Aorta (tissue), 5 donors: ENCODE measurements around the gene DQX1. TPM values are rescaled to one million over a fixed set of nuclear protein-coding genes. Genes with fewer than 3 reads are reported as not detected.

Experiments used
- ATAC-seq: fragments of 200-7000 bp; cut with Tn5 transposase; one replicate; pipeline ENCODE4 v1.9.1; 2022; ENCODE audit warnings: moderate library complexity; ENCODE audit not compliant: low FRiP score
- DNase-seq, 2 donors: peaks; one replicate each; pipeline ENCODE4 v3.0.0-alpha.2; 2020
- H3K27ac ChIP-seq, 2 donors: one replicate each; pipeline ENCODE4 v1.5.1; 2013; ENCODE audit warnings: low read length in 2 of 2, mild to moderate bottlenecking in 2 of 2, moderate library complexity in 2 of 2, control low read depth in 1 of 2, inconsistent platforms in 1 of 2, low read depth in 1 of 2
- H3K27me3 ChIP-seq, 2 donors: one replicate each; pipeline ENCODE4 v1.6.1; 2013; ENCODE audit warnings: control low read depth in 1 of 2, low read length in 1 of 2, mild to moderate bottlenecking in 1 of 2, moderate library complexity in 1 of 2; ENCODE audit not compliant: insufficient read depth in 2 of 2, control insufficient read depth in 1 of 2
- H3K36me3 ChIP-seq, 2 donors: one replicate each; pipeline ENCODE4 v1.6.1; 2013; ENCODE audit warnings: control low read depth in 1 of 2, low read length in 1 of 2, mild to moderate bottlenecking in 1 of 2; ENCODE audit not compliant: insufficient read depth in 2 of 2, control insufficient read depth in 1 of 2
- H3K4me1 ChIP-seq, 2 donors: one replicate each; pipeline ENCODE4 v1.6.1; 2013; ENCODE audit warnings: low read length in 2 of 2, control low read depth in 1 of 2, mild to moderate bottlenecking in 1 of 2, moderate library complexity in 1 of 2; ENCODE audit not compliant: insufficient read depth in 2 of 2, control insufficient read depth in 1 of 2
- H3K4me3 ChIP-seq, 2 donors: one replicate each; pipeline ENCODE4 v1.5.1; 2013; ENCODE audit warnings: low read length in 2 of 2, control low read depth in 1 of 2, mild to moderate bottlenecking in 1 of 2
- H3K9me3 ChIP-seq: one replicate; pipeline ENCODE4 v1.6.1; 2013; ENCODE audit warnings: mild to moderate bottlenecking, low read length; ENCODE audit not compliant: control insufficient read depth
- WGBS, 2 donors: extraction: QIAGEN DNeasy Blood & Tissue Kit; methylation state at CpG; one replicate each; pipeline ENCODE4 v1.1.7; 2013; 5-methylcytosine and 5-hydroxymethylcytosine counted together
- intact Hi-C, 2 donors: fragments of 100-400 bp; cut with DNase I; formaldehyde crosslinking; loops; one replicate each; pipeline versions ENCODE4 v1.14.2 to v1.15.0; 2022
- polyA plus RNA-seq, 2 donors: library from polyadenylated mRNA; stranded (reverse); fragments of 200-250 nt; gene quantifications; one replicate each; pipeline ENCODE4 v1.2.3, GENCODE V29; 2013
- total RNA-seq, 2 donors: library from RNA; stranded (reverse); fragmentation: NEBNext Ultra II Directional; extraction: Animal tissue kit (Norgen Biotek cat#: 25700); gene quantifications; one replicate each; pipeline ENCODE4 v1.2.1, GENCODE V29; 2021
- donor health status: healthy with polysubstance abuse.
- donor health status: Bipolar disorder and iron deficiency.
- donor health status: DM: no; HTN: no; CAD: no.
- donor health status: DM: no; HTN: no; CAD: no.
- donor health status: DM: yes; HTN: yes; CAD: no.

Gene DQX1
- total and polyA plus RNA-seq, 4 donors: 0.24 to 4.1 TPM; not detected in 2

DNA sequence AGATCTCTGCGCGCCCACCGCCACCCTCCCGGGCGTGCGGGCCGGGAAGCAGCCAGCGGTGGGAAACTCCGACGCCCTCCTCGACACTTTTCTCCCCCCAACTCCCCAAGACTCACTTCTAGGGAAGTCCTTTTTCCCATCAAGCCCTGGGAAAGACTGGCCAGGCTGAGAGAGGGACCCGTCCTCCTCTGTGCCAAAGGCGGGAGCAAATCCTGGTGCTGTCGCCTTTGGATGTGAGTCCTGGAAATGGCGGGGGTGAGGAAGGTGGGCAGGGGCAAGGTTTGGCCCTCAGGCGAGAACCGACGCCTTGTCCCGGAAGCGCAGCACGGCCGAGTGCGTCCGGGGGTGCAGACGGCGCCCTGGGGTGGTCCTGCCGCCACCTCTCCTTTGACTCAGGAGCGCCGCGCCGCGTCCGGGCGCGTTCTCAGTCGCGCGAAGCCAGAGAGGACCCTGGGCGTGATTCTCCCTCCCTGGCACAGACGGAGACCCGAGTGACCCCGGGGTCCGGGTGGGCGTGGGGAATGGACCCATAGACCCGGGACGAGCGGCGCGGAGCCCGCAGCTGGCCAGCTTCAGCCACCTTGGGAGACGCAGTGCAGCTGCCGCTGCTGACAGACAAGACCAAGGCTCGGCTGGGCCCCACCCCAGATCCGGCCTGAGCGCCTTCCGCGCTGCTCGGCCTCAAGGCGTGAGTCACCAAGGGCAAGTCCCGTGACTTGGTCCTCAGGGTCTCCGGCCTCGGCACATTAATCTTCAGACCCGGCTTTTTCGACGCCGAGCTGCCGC, 23.1 kb downstream of the DQX1 start:
- Histone ChIP-seq H3K4me1 (no peaks in the 10 kb centered on the region), H3K4me3 (peak overlapping the region in 1 of 2 donors; percentile 27), H3K27ac (no peak overlapping the region), H3K27me3 (no peaks in the 10 kb centered on the region), H3K9me3 (no peaks in the 10 kb centered on the region), H3K36me3 (peaks cover 0 to 1% of the 10 kb centered on the region in 2 donors)
- ATAC-seq: peak; percentile 67
- intact Hi-C loops: no loop called here
- WGBS, 2 donors: 5 to 6% methylated on average over 63 to 67 of the region's 67 CpGs
- peak; percentile 91 to 93 for DNase-seq

- Histone ChIP-seq H3K4me1 (no peaks in the 10 kb centered on the region), H3K27me3 (no peaks in the 10 kb centered on the region), H3K4me3 (no peak overlapping the region), H3K27ac (no peak overlapping the region), H3K36me3 (peaks cover 0 to 1% of the 10 kb centered on the region in 2 donors), H3K9me3 (no peaks in the 10 kb centered on the region)
- WGBS, 2 donors: 43 to 47% methylated on average over 32 of the region's 32 CpGs
- intact Hi-C loops: no loop called here
- no peak for ATAC-seq
- DNase-seq: no peak
These were observed 23.8 kb downstream of the DQX1 start for GRCh38 chr2:74502147-74502719.

DNA sequence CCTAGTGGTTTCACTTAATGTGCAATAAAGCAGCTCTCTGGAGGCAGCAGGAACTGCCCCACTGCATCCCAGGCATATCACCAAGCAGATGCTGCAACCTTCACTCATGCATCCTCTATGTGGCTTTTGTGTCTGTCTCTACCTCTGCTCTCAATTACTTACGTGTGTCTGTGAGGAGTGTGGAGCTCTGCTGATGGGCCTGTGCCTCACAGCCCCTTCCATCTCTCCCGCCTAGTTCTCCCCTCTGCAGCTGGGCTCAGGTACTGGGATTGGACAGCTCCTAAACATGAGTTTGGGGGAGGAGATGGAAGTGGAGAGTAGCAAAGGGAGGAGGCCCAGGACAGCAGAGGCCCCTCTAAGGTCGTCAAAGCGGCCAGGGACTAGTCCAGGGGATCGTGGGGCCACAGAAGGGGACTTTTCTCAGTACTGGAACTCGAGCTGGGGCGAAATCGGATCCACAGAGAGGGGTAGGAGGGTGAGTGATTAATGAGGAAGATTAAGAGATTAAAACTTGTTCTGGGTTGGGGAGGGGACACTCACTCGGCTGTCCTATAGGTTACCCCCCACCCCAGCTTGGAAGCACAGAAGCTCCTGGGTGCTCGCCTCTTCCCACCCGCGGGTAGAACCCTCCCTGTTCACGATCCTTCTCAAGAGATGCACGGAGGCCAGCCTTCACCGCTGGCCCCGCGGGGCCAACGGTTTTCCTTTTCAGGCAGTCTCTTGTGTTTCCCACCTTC, 24.5 kb downstream of the DQX1 start:
- intact Hi-C loops: no loop called here
- ATAC-seq (no peak), DNase-seq (no peak)
- Histone ChIP-seq H3K27me3 (no peaks in the 10 kb centered on the region), H3K9me3 (no peaks in the 10 kb centered on the region), H3K4me1 (no peaks in the 10 kb centered on the region), H3K27ac (no peak overlapping the region), H3K36me3 (peaks cover 0 to 1% of the 10 kb centered on the region in 2 donors), H3K4me3 (no peak overlapping the region)
- 87 to 88% methylated on average over 18 of the region's 18 CpGs for WGBS, 2 donors

DNA sequence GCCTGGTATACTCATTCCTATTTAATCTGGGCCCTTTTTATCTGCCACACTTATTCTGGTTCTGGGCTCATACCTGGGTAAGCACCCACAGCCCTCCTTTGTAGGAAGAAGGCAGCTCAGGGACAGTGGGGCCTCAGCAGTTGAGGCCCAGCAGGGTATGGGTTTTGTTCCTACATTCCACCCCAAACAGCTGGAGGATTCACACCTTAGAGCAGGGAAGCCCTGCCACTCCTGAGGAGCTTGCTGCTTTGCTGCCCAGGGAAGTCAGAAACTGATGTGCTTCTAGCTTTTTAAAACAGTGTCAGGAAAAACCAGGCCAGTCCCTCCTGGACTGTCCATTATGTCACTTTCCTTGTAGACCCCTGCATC, 25.5 kb downstream of the DQX1 start:
- no peaks in the 10 kb centered on the region for H3K9me3 ChIP-seq
- no peaks in the 10 kb centered on the region for H3K4me1 ChIP-seq
- ATAC-seq (no peak), DNase-seq (no peak)
- intact Hi-C loops: no loop called here
- no peak overlapping the region for H3K27ac ChIP-seq
- H3K4me3 ChIP-seq: no peak overlapping the region
- no peaks in the 10 kb centered on the region for H3K36me3 ChIP-seq
- H3K27me3 ChIP-seq: no peaks in the 10 kb centered on the region

DNA sequence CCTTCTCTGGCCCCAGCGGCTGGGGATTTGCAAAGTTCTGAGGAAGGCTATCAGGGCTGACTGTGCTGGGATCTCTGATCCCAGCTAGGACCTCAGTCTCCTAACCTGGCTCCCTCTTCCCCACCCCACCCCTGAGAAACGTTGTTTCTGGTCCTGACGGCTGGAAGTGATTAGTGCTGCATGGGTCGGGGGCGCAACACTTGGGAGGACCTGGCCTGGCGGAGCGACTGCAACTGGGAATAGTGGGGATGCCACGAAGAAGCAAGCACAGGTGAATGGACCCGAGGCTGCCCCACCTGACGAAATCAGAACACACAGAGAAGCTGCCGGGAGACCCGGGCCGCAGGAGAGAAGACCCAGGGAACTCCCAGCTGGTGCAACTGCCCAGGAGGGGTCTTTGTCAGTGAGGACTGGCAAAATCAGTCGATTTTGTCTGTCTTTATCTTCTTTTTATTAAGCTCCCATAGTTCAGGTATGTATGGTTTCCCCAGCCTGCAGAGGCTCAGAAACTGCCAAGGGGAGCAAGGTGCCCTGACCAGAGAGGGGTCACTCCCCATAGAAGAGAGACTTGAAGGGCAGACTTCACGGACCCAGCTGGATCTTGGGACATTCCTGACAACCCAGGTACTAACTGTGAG, 26.0 kb downstream of the DQX1 start:
- intact Hi-C loops: no loop called here
- ATAC-seq (no peak), DNase-seq (no peak)
- Histone ChIP-seq H3K4me3 (no peak overlapping the region), H3K4me1 (no peaks in the 10 kb centered on the region), H3K27ac (no peak overlapping the region), H3K27me3 (no peaks in the 10 kb centered on the region), H3K36me3 (no peaks in the 10 kb centered on the region), H3K9me3 (no peaks in the 10 kb centered on the region)
- WGBS, 2 donors: 53 to 55% methylated on average over 15 of the region's 15 CpGs

DNA sequence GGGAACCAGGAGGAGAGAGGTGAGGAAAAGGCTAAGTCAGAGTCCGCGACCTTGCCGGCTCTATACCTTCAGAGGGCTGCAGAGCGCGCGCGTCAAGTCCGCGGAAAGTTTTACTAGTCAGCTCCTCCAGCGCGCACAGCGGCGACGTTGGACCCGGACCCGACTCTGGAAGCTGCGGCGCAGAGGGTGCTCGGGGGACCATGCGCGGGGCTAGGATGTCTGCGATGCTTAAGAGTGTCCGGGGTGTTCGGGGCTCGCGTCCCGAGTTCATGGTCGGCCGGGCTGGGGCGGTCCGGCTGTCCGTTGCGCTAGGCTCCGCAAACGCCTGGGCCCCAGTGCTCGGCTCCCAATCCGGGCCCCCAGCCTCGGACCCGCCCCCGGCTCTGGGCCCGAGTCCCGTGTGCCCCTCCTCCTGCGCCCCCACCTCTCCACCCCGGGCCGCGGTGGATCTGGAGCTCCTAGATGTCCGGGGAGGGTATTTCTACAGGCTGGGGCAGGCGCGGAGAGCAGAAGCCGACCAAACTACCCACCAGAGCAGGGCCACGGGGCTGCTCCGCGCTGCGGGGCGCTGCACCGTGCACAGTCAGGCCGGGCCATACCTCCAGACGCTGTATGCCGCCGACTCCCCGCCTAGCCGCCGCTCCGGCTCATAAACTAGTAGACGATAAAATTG, 26.6 kb downstream of the DQX1 start, which contains the start of gene LBX2:
TSS of gene LBX2 (minus strand) at position 337 of the 673 bp plus-strand sequence. CDS start at position 271, 66 bp downstream.
- Histone ChIP-seq H3K27me3 (no peaks in the 10 kb centered on the region), H3K27ac (no peak within 1 kb of the TSS), H3K4me3 (no peak within 1 kb of the TSS), H3K4me1 (no peaks in the 10 kb centered on the region), H3K9me3 (no peaks in the 10 kb centered on the region), H3K36me3 (no peaks in the 10 kb centered on the region)
- ATAC-seq: no peak
- 2 to 3% methylated on average over 59 to 65 of the region's 65 CpGs for WGBS, 2 donors
- intact Hi-C loops: no loop called here
- no peak for DNase-seq

DNA sequence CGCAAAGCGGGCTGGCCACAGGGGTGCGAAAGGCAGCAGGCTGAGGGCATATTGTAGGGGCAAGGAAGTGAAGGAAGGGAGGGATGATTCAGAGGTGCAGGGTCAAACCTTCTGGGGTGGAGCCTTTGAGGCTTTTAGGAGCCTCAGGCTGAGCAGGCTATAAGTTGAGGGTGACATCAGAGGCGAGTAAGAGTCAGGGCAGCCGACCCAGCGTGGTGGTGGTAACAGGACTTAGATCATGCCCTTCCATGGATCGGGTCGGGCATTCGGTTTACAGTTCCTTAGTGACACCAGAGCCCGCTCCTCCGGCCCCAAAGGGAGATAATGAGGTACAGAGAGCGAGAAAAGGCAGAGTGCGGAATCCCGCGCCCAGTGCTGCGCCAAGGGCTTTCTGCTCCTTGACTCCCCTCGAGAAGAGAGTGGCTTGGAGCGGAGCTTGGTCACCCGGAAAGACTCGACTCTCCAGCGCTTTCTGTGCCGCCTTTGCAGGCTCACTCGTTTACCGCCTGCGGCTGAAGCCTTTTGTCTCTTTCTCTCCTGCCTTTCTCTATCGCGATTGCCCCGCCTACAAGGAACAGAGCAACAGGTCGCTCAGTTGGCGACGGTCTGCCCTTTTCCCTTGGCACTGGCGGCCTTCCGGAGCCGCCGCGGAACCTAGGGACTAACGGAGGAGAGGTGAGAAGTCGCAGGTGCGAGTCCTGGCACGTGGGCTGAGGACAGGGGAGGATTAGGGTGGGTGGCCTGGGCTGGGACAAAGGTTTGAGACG, 27.3 kb downstream of the DQX1 start:
- H3K36me3 ChIP-seq: no peaks in the 10 kb centered on the region
- WGBS, 2 donors: 1 to 2% methylated on average over 41 of the region's 41 CpGs
- no peaks in the 10 kb centered on the region for H3K4me1 ChIP-seq
- ATAC-seq (no peak), DNase-seq (no peak)
- no peaks in the 10 kb centered on the region for H3K27me3 ChIP-seq
- H3K27ac ChIP-seq: no peak overlapping the region
- H3K4me3 ChIP-seq: no peak overlapping the region
- intact Hi-C loops: no loop called here
- H3K9me3 ChIP-seq: no peaks in the 10 kb centered on the region
